ENCODE data around the gene PEPD. TPM values are rescaled to one million over a fixed set of nuclear protein-coding genes. Genes with fewer than 3 reads are reported as not detected.

The PEPD gene
- total RNA-seq, 4 donors from 2014 or later, result 92.6 to 323 (median 218) TPM

DNA sequence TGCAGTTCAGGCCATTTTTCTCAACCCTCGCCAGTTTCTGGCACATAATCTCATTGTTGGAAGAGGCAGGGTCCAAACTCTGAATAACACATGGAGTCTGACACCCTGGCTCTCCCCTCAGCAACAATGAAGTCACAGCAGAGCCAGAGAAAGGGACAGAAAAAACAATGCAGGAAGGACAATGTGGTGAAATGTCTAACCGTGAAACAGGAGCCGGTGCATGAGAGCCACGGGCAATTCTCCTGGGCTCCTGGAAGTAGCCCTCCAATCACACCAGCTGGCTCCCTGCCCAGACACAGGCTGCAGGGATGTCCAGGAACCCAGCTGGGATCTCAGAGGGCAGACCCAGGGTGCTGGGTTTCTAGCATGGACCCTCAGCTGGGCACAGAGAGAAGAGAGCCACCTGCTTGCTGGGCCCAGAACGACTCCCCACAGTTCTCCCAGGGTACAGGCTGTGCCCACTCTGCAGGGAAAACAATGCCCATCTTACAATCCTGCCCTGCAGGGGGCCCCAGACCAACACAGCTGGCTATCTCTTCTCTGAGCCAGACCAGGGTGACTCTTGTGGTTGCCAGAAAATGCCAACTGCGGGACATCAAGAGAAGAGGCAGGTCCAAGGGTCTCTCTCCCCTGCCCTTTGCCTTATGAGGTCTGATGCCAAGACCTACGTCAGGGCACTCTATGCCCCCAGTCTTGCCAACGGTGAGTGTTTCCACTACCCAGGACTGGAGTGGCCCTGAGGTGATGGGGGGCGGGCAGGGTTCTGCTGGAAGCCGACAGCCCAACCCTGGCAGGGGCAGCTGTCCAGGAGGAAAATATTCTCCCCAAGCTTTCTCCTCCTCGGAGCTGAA lies 83.5 kb downstream of the PEPD start:
- no peaks in the 10 kb centered on the region for H3K36me3 ChIP-seq
- no peak overlapping the region for H3K27ac ChIP-seq
- no peaks in the 10 kb centered on the region for H3K4me1 ChIP-seq
- intact Hi-C loops (cut with DNase I; ENCODE audit: low total_unique reads), result no loop called here
- DNase-seq, result no peak
- no peak overlapping the region for H3K4me3 ChIP-seq
- H3K9me3 ChIP-seq, result no peaks in the 10 kb centered on the region
- TF ChIP-seq, protein P1, sequence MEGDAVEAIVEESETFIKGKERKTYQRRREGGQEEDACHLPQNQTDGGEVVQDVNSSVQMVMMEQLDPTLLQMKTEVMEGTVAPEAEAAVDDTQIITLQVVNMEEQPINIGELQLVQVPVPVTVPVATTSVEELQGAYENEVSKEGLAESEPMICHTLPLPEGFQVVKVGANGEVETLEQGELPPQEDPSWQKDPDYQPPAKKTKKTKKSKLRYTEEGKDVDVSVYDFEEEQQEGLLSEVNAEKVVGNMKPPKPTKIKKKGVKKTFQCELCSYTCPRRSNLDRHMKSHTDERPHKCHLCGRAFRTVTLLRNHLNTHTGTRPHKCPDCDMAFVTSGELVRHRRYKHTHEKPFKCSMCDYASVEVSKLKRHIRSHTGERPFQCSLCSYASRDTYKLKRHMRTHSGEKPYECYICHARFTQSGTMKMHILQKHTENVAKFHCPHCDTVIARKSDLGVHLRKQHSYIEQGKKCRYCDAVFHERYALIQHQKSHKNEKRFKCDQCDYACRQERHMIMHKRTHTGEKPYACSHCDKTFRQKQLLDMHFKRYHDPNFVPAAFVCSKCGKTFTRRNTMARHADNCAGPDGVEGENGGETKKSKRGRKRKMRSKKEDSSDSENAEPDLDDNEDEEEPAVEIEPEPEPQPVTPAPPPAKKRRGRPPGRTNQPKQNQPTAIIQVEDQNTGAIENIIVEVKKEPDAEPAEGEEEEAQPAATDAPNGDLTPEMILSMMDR (IDR thresholded peaks at IDR 0.05), result no peak
- no peak for TF ChIP-seq POLR2AphosphoS5 (IDR thresholded peaks at IDR 0.05)
- no peak for TF ChIP-seq POLR2A (IDR thresholded peaks at IDR 0.05)
- no peak for TF ChIP-seq EP300 (IDR thresholded peaks at IDR 0.05; ENCODE audit: low read depth)
- 73% methylated on average over 11 of the region's 11 CpGs; no CpG with 5 or more reads in 1 of the 2 donors for WGBS, 2 donors (ENCODE audit: low coverage in 1 of 2)
- H3K27me3 ChIP-seq, result no peaks in the 10 kb centered on the region
- in situ Hi-C loops (cut with MboI; ENCODE audit: low pct_ligation_motif_present in 1 of 4, low pct_unique_long_range_greater_than_20kb in 1 of 4, low sequenced_read_pairs in 3 of 4), result loop anchor here in 2 of 4 donors (25.0 kb wide), 3 partner anchors 324 to 674 kb away; no protein-coding TSS in a partner anchor

DNA sequence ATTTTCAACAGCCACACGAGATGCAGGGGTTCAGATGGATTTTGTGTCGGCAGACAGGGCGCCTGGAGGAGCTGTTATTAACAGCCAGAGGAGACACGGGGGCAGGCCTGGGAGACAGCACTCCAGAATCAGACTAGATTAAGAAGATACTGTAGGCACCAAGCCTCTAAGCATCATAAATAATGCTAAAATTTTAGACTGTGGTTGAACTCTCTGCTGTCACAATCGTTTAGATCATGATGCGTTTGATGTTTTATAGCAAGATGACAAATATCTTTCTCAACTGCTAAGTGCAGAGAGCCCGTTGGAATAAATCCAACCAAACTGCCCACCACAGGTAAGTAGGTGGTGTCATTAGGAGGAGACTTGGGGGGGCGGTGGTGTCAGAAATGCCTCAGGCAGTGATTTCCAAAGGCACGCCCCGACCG lies 84.2 kb downstream of the PEPD start:
- WGBS, 2 donors (ENCODE audit: low coverage in 1 of 2), result 71 to 74% methylated on average over 5 to 11 of the region's 11 CpGs
- no peak for DNase-seq
- Histone ChIP-seq H3K4me3 (no peak overlapping the region), H3K36me3 (no peaks in the 10 kb centered on the region), H3K27me3 (no peaks in the 10 kb centered on the region), H3K27ac (no peak overlapping the region), H3K9me3 (no peaks in the 10 kb centered on the region), H3K4me1 (no peaks in the 10 kb centered on the region)
- TF ChIP-seq POLR2AphosphoS5 (IDR thresholded peaks at IDR 0.05), result no peak
- TF ChIP-seq, protein P1 (IDR thresholded peaks at IDR 0.05), result no peak
- no peak for TF ChIP-seq POLR2A (IDR thresholded peaks at IDR 0.05)
- no peak for TF ChIP-seq EP300 (IDR thresholded peaks at IDR 0.05; ENCODE audit: low read depth)
- in situ Hi-C loops (cut with MboI; ENCODE audit: low pct_ligation_motif_present in 1 of 4, low pct_unique_long_range_greater_than_20kb in 1 of 4, low sequenced_read_pairs in 3 of 4) (loop anchor here in 2 of 4 donors (25.0 kb wide), 3 partner anchors 325 to 675 kb away; no protein-coding TSS in a partner anchor), intact Hi-C loops (cut with DNase I; ENCODE audit: low total_unique reads) (no loop called here)

DNA sequence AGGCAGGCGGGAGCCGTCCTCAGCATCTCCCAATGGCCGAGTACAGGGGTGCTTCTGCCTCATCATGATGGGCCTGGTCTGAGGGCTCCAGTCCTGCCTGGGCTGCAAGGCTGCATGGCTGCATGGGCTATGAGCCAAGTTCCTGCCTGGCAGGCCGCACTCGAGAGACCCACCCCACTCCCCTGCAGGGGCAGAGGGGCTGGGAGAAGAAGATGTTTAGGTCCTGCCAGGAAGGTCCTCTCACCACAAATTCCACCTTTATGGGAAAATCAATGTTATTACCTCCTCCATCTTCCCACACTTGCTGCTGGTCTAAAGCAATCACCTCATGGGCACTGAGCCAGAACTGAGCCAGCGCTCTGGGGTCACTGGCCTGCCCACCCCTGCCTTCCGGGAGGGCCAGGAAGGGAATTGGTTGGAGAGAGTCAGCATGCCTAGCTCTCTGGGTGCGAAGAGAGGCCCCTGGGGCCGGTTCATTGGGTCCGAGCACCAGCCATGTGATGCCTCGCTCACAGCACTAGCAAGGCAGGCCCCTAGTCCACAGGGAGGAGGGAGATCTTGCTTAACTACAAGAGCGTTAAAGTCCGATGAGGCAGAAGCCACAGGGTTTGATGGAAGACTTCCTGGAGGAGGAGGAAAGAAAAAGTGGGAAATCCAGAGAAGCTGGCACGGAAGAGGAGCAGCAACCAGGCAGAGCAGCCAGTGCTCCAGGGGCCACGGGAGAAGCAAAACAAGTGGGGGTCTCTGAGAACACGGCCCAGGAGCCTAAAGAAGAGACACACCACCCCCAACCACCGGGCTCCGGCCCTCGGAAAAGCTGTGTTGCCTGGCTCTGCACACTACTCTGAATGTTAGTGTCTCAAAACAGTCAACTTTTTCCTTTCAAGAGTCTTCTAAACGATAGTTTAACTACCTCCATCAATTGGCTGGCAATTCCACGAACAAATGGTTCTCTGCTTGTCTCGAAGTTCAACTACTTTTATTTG lies 84.9 kb downstream of the PEPD start:
- intact Hi-C loops (cut with DNase I; ENCODE audit: low total_unique reads) (no loop called here), in situ Hi-C loops (cut with MboI; ENCODE audit: low pct_ligation_motif_present in 1 of 4, low pct_unique_long_range_greater_than_20kb in 1 of 4, low sequenced_read_pairs in 3 of 4) (loop anchor here in 2 of 4 donors (25.0 kb wide), 3 partner anchors 326 to 676 kb away; no protein-coding TSS in a partner anchor)
- no peak for DNase-seq
- Histone ChIP-seq H3K36me3 (no peaks in the 10 kb centered on the region), H3K4me1 (no peaks in the 10 kb centered on the region), H3K27ac (no peak overlapping the region), H3K9me3 (no peaks in the 10 kb centered on the region), H3K4me3 (no peak overlapping the region), H3K27me3 (no peaks in the 10 kb centered on the region)
- TF ChIP-seq EP300 (IDR thresholded peaks at IDR 0.05; ENCODE audit: low read depth), result no peak
- no peak for TF ChIP-seq POLR2AphosphoS5 (IDR thresholded peaks at IDR 0.05)
- TF ChIP-seq POLR2A (IDR thresholded peaks at IDR 0.05), result no peak
- TF ChIP-seq, protein P1 (IDR thresholded peaks at IDR 0.05), result no peak
- WGBS, 2 donors (ENCODE audit: low coverage in 1 of 2), result 82 to 92% methylated on average over 6 to 22 of the region's 22 CpGs

Data from transverse colon (tissue), 4 donors.